Superior temporal gyrus (tissue), 1 donor: Measurements from ENCODE around the gene BTBD9.

ENCODE experiments used
- DNase-seq: peaks from one replicate; pipeline ENCODE4 v3.0.0-alpha.2; 2016; ENCODE audit errors: extremely low spot score

BTBD9 gene

DNA sequence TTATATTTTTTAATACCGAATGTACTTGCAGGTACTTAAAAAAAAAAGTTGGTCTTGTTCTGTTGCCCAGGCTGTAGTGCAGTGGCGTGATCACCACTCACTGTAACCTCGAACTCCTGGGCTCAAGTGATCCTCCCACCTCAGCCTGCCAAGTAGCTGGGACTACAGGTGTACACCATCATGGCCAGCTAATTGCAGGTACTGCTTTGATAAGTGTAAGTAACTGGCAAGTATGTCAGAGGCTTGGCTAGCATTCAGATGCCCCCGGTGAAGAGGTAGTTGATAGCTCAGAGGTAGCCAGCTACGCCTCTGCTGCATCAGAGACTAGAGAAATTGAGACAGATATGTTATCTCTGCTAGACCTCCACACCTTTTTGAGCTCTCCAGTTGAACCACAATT is 40.5 kb downstream of the BTBD9 start:
- no peak for DNase-seq

DNA sequence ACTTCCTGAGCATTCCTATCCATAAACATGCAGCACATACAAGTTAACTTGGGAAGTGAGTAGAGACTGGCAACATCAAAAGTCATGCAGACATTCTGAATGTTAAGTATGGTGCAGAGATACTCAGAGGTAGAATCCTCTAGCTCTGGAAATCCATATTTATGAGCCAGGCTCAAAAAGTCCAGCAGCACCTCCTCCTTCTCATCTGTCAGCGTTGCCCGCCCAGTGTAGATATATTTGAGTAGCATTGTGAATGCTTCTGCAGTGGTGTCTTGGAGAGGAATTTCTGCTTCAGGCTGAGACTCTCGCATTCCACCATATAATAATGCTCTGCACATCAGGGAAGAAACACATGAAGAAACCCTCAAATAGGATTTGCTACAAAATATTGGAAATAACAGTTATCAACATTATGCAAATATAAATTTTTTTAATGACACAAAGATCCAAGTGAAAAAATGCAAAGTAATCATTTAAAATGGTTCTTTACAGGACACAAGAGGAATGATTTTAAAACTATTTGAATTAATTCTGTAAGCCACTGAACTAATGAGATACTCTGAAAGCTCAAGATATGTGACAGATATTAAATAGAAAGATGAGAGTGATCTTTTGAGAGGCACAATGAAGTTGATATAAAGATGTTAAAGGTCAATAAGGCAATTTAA is 45.6 kb downstream of the BTBD9 start:
- DNase-seq, result peak; percentile 38

DNA sequence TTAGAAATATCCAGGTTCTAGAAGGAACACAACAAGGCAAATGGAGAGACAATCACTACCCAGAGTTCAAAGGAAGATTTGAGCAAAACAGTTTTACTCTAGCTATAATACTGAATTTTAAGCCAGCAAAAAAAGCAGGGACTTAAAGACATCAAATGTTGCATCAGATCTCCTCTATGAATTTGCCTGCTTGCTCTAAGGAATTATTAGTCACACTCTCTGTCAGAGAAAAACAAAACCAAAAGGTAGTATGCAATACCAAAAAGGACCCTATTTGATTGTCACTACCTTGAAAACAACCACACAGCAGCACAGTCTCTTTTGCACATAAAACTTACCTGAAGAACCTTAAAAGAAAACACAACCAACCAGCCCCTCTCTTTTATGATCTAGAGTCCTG is 46.3 kb downstream of the BTBD9 start:
- DNase-seq, result no peak

DNA sequence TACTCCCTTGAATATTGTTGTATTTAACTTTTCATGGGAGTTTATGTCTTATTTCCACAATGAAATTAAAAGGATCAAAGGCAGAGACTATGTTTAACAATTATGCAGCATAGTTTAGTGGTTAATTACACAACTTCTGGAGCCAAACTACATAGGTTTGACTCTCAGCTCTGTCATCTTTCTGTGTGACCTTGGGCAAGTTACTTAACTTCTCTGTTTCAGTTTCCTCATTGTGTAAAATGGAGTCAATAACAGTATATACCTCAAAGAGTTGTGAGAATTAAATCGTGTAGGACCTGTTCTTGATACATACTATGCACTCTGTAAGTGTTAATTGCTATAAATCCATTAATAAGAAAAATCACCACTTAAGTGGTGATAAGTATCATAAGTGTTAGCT is 48.3 kb downstream of the BTBD9 start:
- DNase-seq, result no peak

DNA sequence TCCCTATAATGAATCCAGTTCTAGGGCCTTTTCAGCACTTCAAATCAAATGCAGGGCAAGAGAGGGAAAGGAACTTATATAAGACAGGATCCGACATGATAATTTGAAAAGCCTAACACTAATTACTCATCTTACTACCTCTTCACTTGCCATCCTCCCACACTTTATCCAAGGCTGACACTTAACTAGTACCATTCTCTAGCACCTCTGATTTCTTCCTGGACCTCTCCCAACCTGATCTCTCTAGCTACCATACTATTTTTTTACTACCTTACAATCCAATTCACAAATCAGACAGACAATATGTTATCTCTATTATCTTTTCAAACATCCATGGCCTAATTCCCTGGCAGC is 50.4 kb downstream of the BTBD9 start:
- no peak for DNase-seq

DNA sequence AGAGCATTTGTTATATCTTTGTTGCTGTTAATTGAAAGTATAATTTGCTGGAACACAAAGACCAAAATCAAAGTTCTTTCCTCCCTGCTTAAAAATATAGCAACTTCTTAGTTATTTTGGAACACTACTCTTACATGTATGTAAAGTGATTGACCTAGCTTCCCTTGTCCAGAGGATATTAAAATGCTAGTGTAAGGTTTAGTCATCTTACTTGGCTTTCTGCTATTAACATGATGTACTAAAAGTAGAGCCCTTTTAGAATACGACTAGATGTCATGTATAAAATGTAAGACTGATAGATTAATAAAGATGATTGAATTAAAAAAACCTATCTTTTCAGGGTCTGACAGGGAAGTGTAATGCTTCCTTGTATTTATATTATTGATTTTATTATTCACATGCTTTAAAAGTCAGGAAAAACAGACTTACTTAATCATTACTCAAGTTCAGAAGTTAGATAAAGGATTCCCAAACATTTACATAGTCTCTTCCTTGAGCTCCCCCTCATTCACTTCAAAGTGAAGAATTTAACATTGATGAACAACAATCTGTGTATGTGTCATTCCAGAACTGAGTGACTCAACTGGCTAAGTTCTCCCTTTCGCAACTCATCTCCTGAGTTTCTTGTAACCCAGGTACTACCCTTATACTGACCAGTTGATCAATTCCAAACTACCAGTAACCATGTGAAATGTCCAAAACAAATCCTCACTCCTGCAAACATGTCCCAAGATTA is 50.9 kb downstream of the BTBD9 start:
- no peak for DNase-seq

- no peak for DNase-seq
Observed at GRCh38 chr6:38587766-38588362, 51.9 kb downstream of the BTBD9 start.

DNA sequence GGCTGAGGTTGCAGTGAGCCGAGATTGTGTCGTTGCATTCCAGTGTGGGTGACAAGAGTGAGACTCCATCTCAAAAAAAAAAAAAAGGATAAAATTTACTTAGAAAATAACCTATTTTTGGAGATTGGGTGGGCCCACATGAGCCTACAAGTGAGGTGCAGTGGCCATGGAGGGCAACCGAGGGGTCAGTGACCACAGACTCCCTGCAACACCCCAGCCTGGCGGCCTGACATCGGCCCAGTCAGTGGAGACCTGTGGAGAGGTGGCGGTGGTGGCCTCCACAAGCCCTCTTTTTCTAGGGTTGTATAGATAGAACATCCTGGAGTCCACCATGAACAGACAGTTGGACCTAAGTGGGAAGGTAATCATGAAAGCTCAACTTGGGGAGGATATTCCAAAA is 52.7 kb downstream of the BTBD9 start:
- no peak for DNase-seq

GRCh38 chr6:38584731-38585130 is 55.0 kb downstream of the BTBD9 start:
- no peak for DNase-seq

DNA sequence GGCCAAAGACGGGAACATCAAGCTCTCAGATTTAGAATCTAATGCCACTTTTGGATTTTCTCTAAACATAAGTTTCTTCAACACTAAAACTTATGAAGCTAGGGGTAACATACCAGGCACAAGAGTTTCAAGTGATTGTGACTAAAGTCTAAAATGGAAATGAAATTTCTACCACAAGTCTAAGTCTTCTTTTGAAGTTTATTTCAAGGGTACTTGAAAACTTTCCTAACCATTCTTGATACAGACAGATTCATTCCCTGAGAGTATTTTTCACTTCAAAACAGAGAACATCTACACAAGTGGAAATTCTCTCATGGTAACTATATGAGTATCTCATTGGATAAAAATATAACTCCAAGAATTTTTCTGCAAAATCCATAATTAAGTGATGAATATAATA is 56.2 kb downstream of the BTBD9 start:
- DNase-seq, result no peak

- DNase-seq, result no peak
Observed at GRCh38 chr6:38580030-38580429, 59.7 kb downstream of the BTBD9 start.

DNA sequence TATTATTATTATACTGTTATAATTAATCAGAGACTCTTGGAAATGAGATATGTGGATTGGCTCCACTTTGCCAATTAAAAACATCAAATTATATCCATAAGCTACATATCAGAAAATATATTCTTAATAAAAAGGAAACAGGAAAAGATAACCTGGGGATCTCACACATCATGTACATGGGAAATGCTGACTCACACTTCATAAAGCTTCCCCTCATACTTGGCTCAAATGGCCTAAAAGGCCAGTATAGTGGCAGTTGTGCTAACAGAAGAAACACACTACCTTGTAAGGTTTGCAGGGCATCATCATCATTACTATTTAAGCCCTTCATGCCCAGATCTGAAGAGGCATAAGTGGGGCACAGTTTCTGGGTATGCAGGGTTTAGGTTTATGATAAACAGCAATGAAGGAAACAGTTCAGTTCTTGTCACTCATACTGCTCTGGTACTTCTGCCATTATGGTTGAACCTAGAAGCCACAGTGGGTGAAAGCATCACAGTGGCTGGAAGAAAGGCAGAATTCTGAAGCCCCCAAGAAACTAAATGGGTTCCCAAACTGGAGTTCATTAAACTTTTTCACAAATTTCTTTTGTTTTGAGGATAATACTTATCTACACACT is 60.6 kb downstream of the BTBD9 start:
- DNase-seq, result no peak

DNA sequence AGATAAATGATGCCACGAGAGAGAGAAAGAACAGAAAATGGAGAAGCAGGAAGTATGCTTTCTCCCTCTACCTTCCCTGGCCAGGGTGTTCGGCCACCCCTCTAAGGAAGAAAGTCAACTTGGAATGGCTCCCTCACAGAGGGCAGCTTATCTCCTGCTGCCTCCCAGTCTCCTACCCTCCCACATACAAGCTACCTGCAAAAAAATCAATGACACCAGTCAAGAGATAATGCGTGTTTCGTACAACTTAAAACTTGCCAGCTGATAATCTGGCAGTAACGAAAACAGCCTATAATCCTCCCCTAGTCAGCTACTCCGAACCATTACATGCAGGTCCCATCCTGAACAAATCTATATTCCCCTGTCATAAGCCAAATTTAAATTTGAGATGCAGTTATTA is 61.7 kb downstream of the BTBD9 start:
- DNase-seq, result no peak

GRCh38 chr6:38577492-38577891 is 62.2 kb downstream of the BTBD9 start:
- no peak for DNase-seq

DNA sequence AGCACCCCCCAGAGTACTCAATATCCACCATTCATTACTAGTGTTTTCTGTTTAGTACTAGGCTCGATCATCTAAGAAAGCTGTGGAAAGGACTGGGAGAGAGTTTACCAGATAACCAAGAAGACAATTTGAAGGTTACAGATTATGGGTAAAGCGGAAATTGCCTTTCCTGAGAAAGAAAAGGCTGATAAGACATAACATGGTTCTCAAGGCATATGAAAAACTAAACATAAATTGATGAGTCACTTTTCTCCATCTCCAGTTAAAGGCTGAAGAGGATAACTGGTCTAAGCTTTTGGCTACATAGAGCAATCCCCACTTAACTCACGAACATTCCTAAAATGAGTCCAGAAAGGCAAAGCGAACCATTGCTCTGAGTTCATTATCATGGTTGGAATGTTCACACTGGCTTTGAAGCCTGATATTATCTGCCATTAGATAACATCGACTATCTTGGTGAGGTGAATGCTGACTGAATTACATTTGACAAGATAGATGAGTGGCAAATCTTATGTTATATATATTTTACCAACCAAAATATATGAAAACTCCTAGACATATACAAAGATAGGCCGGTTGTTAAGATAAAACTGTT is 65.8 kb downstream of the BTBD9 start:
- no peak for DNase-seq

DNA sequence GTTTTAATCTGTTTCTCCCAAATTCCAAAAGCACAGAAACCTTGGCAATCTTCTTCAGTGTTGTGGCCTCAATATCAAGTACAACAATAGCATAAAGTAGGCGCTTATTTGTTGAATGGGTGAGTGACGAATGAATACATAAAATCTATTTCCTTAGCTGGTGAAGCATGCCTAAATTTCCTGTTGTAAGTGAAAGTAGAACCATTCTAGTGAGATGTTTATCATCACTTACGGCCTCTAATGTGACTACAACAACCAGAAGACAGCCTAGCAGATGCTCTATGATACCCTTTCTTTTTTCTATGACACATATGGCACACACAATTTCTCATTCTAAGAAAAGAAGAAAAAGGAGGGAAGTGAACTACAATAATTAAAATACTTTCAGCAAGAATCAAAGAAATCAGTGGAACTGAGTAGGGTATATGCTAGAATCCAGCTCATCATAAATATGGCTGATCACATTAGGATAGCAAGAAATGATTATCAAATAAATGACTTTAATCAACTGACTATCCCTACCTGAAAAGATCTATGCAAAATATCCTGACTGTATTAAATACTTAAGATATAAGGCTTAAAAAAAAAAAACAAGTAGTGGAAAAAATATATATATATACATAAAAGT is 67.4 kb downstream of the BTBD9 start:
- DNase-seq, result no peak

DNA sequence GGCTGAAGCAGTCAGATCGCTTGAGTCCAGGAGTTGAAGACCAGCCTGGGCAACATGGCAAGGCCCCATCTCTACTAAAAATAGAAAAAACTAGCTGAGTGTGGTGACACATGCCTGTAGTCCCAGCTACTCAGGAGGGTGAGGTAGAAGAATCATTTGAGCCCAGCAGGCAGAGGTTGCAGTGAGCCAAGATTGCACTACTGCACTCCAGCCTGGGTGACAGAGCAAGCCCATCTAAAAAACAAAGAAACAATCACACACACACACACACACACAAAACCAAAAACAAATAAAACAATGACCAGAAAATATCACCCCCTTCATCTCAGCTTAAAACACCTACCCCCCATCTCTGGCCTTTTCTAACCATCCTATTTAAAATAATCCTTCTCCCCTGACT is 68.0 kb downstream of the BTBD9 start:
- no peak for DNase-seq

- DNase-seq, result peak; percentile 83
Observed at GRCh38 chr6:38570750-38571149, 69.0 kb downstream of the BTBD9 start.

DNA sequence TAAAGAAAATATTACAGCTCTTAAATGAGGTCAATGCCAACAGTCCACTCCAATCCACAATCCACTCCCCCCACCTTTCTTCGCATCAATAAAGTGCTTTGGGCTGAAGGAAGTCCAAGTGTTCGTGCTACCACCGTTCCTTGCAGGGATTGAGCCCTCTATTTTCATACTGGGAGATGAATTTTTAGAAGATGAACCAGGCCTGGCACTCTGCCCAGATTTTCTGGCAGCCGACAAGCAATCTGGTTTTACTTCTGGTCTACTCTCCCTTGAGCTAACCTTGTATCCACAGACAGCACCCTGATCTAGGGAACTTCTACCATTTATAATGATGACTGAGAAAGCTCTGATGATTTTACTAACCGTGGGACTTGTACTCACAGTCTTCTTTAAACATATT is 72.3 kb downstream of the BTBD9 start:
- DNase-seq, result peak; percentile 61

- peak; percentile 47 for DNase-seq
Observed at GRCh38 chr6:38566295-38567030, 73.3 kb downstream of the BTBD9 start.

DNA sequence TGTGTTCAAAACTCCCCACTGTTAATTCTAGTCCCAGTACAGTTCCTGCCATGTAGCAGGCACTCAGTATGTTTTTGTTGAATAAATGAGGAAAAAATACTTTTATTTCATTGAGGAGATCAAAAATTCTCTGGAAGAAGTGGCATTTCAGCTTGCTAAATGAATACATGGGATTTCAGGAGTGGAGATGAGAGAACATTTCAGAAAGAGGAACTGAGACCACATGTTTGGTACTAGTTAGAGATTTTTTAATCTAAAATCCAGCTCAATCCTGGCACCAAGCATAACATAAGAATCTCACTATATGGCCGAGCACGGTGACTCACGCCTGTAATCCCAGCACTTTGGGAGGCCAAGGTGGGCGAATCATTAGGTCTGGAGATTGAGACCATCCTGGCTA is 75.4 kb downstream of the BTBD9 start:
- DNase-seq, result no peak
